Measurements from ENCODE around the gene AP1B1.

DNA sequence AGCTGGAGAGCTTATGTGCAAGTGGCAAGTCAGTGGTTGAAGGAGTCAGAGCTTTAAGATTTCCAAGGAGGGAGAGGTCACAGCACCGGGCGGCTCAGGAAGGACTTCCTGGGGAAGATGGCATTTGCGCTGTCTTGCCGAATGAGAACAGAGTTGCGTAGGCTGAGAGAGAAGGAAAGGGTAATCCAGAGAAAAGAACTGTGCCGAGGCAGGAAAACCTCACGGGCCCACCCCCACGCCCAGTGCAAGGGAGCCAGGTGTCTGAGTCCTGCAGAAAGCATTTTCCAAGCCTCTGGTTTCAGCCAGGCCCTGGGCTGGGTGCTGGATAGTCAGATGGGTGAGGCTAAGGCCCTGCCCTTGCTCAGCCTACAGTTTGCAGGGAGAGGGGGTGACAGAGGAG lies 3.2 kb upstream of the AP1B1 start:
- TF ChIP-seq, protein P1, sequence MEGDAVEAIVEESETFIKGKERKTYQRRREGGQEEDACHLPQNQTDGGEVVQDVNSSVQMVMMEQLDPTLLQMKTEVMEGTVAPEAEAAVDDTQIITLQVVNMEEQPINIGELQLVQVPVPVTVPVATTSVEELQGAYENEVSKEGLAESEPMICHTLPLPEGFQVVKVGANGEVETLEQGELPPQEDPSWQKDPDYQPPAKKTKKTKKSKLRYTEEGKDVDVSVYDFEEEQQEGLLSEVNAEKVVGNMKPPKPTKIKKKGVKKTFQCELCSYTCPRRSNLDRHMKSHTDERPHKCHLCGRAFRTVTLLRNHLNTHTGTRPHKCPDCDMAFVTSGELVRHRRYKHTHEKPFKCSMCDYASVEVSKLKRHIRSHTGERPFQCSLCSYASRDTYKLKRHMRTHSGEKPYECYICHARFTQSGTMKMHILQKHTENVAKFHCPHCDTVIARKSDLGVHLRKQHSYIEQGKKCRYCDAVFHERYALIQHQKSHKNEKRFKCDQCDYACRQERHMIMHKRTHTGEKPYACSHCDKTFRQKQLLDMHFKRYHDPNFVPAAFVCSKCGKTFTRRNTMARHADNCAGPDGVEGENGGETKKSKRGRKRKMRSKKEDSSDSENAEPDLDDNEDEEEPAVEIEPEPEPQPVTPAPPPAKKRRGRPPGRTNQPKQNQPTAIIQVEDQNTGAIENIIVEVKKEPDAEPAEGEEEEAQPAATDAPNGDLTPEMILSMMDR (IDR thresholded peaks at IDR 0.05) = no peak
- TF ChIP-seq POLR2A (IDR thresholded peaks at IDR 0.05) (no peak), EP300 (IDR thresholded peaks at IDR 0.05) (no peak)

Measured in suprapubic skin (tissue), 3 donors.